ENCODE data around the gene COQ9. TPM values are rescaled to one million over a fixed set of nuclear protein-coding genes. Genes with fewer than 3 reads are reported as not detected.
"Not testable (repeated sequence)": the region's sequence is repeated elsewhere in the genome, so short reads cannot be mapped to it uniquely, and the experiment has no call there.

Gene COQ9
- total RNA-seq, 2 donors from 2014 or later = 107 to 117 TPM

DNA sequence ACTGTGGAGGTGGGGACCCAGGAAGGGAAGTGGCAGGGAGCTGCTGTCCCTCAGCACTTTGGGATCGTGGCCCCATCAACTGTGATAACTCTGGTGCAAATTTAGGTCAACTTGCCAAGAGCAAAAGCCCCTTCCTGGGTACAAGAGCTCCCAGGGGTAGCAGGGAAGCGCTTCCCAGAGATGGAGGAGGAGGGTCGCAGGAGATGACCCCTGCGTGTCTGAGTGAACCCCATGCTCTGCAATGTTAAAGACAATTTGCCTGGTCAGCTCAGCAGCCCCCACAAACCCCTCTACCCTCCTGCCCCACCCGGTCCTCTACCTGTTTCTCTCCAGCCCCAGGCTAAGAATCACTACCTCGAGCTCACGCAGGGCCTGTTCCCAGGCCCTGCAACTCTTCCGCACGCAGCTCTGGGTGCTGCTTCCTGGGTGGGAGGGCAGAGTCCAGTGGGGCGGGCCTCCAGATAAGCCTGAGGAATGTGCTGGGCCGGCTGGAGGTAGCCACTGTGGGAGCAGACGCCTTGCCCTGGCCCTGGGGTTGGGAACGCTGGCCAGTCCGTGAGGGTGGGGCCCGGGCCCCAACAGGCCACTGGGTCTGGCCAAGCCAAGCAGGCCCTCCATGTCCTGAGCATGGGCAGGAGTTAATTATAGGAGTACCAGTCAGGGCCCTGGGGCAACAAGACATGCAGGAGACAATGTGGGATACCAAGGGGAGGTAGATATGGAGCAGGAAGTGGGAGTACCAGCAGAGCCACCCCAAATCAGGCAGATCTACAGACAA lies 32.9 kb downstream of the COQ9 start:
- peak; percentile 88 to 93 for DNase-seq
- intact Hi-C loops (cut with DNase I, micrococcal nuclease) = no loop called here
- peak; percentile 87 for ATAC-seq

DNA sequence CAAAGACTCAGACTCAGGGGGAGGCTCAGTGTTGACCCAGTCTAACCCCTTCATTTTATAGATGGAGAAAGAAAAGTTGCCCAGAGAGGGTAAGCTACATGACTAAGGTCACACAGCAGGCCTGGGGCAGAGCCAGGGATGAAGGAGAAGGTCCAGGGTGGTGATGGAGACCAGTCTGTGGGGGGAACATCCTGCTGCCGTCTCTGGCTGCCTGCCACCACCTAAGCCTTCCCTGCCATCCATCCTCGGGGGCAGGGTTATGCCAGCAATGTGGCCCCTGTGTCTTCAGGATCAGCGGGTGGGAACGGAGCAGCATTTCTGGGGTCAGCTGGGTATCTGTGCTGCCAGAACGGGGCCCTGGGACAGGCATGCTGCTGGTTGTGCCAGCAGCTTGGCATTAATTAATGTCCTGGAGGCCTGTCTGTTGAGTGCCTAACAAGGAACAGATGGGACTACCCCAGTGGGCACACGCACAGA lies 33.5 kb downstream of the COQ9 start:
- ATAC-seq (no peak), DNase-seq (peak in 1 of 2 donors; percentile 24)
- intact Hi-C loops (cut with DNase I, micrococcal nuclease) = no loop called here

DNA sequence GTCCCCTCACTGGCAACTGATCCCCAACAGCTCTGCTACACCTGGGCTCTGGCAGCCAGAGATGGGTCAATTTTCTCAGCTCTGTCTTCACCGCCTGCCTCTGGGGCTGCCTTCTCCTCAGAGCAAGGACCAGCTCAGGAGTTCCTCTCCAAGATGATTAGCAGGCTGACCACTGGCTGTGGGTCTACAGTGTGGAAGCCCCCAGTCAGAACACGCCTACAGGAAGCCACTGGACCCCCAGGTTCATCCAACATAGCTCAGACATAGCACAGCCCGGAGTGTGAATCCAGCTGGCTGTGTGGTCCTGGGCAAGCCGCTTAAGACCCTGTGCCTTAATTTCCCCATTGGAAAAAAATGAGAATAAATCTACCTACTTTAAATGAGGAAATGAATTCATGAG lies 34.1 kb downstream of the COQ9 start:
- intact Hi-C loops (cut with DNase I, micrococcal nuclease) = no loop called here
- no peak for DNase-seq

DNA sequence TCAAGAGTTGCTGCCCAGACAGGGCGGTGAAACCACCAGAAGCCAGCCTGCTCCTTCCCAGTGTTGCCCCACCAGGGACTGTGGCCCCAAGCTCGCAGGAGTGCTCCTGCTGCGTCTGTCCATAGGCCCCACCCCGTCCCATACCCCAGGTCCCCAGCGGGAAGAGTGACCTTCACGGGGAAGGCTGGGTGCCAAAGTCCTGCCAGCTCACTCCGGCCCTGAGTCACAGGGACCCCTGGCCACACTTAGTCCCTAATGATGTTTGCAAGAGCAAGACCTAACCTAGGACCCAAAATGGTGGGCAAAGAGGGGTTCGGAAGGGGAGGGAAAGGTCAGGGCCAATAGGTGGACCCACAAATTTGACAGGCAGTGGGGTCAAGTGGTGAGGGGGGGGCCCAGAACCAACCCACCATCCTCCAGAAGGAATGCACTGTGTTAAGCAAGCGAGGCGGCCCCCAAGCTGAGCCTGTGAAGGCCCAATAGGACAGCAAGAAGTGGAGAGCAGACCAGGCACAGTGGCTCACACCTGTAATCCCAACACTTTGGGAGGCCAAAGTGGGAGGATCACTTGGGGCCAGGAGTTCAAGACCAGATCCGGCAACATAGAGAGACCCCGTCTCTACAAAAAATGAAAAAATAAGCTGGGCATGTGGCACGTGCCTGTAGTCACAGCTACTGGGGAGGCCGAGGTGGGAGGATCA lies 35.7 kb downstream of the COQ9 start:
- intact Hi-C loops (cut with DNase I, micrococcal nuclease) = no loop called here
- DNase-seq (no peak), ATAC-seq (no peak)

More for the DNA sequence above, 34.1 kb downstream of the COQ9 start:
- no peak for ATAC-seq

GRCh38 chr16:57483725-57484514 lies 36.6 kb downstream of the COQ9 start:
- no peak for ATAC-seq
- intact Hi-C loops (cut with DNase I, micrococcal nuclease) = no loop called here
- no peak for DNase-seq

DNA sequence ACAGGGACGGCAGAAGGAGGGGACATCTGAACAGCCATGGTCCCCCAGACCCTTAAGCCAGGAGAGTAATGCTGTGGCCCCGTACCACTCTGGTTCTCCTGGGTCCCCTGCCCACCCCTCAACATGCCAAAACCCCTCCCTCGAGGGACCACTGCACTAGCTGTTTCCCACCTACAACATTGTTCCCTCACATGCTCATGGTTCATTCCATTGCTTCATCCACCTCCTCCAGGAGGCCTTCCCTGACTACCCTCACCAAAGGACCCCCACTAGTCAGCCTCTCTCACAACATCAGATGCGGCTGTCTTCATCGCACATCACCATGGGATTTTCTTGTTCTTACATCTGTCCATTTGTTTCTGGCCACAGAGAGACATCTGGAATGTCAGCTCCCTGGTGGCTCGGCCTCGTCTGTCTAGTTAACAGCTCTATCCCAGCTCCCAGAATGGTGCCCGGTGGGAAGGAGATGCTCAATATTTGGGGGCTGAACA lies 37.3 kb downstream of the COQ9 start:
- intact Hi-C loops (cut with DNase I, micrococcal nuclease) = no loop called here
- ATAC-seq = no peak
- DNase-seq = no peak

- intact Hi-C loops (cut with DNase I, micrococcal nuclease) = no loop called here
- ATAC-seq (peak; percentile 65), DNase-seq (peak; percentile 53 to 78)
These were observed 38.0 kb downstream of the COQ9 start for GRCh38 chr16:57485091-57485915.

DNA sequence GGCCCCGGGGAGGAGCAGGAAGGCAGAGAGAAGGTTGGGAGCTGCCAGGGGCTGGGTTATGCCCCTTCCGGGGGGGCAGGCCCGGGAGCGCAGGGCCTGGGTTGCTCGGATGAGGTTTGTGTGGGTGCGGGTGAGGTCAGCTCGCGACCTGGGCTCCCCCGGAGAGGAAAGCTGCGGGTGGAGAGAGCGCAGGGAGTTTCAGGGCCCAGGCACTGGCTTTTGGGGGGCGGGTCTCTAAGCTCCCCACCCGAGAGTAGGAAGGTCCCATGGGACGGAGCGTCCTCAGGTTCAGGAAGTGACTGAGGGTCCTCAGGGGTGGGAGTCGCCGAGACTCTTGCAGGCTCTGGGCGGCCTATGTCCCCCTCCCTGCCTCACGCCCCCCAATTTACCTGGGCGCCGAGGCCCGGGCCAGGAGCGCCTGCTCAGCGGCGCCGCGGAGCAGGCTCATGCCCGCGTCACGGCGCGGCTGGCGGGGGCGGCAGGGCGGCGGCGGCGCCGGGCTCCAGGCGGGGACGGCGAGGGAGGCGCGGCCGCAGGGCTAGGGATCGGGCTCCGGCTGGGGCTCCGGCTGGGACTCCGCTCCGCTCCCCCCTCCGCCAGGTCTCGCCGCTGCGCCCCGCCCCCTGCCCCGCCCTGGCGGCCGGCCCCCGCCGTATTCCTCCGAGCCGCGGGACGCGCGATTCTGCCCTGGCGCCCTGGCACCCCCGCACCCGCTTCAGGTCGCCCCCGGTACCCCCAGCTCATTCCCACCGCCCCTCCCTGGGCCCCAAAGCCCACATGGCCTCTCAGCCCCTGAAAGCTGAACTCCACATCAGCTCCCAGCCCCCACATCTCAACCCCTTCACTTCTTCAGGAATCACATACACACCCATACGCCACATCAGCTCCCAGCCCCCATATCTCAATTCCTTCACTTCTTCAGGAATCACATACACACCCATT lies 38.9 kb downstream of the COQ9 start, which contains the start of gene DOK4:
TSS of gene DOK4 (minus strand) at position 578 of the 942 bp plus-strand sequence. CDS start 6,986 bp downstream, outside the sequence.
- DNase-seq = peak; percentile 76 to 89
- intact Hi-C loops (cut with DNase I, micrococcal nuclease) = no loop called here
- ATAC-seq = peak; percentile 85

GRCh38 chr16:57486858-57487834 lies 39.9 kb downstream of the COQ9 start:
- intact Hi-C loops (cut with DNase I, micrococcal nuclease) = no loop called here
- no peak for ATAC-seq
- DNase-seq = no peak

DNA sequence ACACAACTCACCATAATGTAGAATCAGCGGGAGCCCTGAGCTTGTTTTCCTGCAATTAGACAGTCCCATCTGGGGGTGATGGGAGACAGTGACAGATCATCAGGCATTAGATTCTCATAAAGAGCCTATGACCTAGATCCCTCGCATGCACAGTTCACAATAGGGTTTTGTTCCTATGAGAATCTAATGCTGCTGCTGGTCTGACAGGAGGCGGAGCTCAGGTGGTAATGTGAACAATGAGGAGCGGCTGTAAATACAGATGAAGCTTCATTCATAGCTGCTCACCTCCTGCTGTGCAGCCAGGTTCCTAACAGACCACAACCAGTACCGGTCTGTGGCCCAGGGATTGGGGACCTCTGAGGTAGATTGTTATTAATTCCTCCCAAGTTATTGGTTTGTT lies 42.0 kb downstream of the COQ9 start:
- DNase-seq (no peak), ATAC-seq (no peak)

DNA sequence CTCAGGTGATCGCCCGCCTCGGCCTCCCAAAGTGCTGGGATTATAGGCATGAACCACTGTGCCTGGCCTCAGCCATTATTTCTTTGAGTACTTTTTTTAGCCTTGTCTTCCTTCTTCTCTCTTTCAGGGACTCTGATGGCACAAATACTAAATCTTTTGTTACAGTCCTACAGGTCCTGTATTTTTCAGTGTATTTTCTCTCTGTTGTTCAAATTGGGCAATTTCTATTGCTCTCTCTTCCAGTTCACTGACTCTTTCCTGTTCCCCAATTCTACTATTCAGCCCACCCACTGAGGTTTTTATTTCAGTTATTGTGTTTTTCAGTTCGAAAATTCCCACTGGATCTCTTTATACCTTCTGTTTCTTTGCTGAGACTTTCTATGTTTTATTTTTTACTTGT lies 46.5 kb downstream of the COQ9 start:
- DNase-seq (no peak), ATAC-seq (no peak)
- intact Hi-C loops (cut with DNase I, micrococcal nuclease) = no loop called here

More for the DNA sequence above, 42.0 kb downstream of the COQ9 start:
- intact Hi-C loops (cut with DNase I, micrococcal nuclease) = no loop called here

- intact Hi-C loops (cut with DNase I, micrococcal nuclease) = no loop called here
- DNase-seq (no peak), ATAC-seq (no peak)
These were observed 49.8 kb downstream of the COQ9 start for GRCh38 chr16:57497121-57497520.

DNA sequence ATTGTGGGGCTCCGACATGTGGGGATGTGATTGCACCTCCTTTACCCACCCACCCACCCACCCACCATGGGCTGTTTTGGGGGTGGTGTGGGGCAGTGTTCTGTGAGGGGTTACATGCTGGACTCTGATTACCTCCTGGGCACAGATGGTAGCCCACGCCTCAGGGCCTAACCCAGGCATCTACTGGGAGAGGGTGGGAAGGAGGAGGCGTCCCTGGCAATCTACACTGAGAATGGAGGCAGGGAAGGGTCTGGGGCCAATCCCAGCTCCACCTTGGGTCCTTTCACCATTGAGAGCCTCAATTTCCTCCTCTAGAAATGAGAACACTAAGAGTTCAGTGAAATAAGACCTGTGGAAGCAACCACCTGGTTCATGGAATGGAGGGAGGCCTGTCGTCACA lies 50.8 kb downstream of the COQ9 start:
- no peak for DNase-seq
- no peak for ATAC-seq
- intact Hi-C loops (cut with DNase I, micrococcal nuclease) = no loop called here

DNA sequence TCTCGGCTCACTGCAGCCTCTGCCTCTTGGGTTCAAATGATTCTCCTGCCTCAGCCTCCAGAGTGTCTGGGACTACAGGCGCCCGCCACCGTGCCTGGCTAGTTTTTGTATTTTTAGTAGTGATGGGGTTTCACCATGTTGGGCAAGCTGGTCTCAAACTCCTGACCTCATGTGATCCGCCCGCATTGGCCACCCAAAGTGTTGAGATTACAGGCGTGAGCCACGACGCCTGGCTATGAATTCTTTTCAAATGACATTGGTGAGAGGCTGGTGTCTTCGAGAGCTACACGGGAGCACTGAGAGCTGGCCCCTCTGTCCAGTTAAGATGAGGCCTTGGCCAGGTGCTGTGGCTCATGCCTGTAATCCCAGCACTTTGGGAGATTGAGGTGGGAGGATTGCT lies 52.7 kb downstream of the COQ9 start:
- DNase-seq; intact Hi-C loops (cut with DNase I, micrococcal nuclease); ATAC-seq: not testable (repeated sequence)

- ATAC-seq (no peak), DNase-seq (no peak)
- intact Hi-C loops (cut with DNase I, micrococcal nuclease) = no loop called here
These were observed 53.4 kb downstream of the COQ9 start for GRCh38 chr16:57500578-57501111.

DNA sequence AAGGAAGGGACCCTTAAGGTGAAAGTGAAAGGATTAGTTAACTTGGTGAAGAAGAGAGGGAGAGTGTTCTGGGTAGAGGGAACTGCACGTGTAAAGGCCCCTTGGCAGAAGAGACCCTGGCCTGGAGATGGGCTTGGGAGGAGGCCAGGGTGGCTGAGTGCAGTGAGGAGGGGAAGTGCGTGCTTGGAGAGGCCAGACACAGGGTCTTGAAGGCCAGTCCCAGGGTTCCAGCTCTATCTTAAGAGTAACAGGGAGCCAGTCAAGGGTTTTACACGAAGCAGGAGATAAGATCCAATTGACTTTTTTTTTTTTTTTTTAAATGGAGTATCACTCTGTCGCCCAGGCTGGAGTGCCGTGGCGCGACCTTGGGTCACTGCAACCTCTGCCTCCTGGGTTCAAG lies 54.2 kb downstream of the COQ9 start:
- DNase-seq (no peak), ATAC-seq (no peak)
- intact Hi-C loops (cut with DNase I, micrococcal nuclease) = no loop called here
